ENCODE measurements around the gene P2RX6. TPM values are rescaled to one million over a fixed set of nuclear protein-coding genes. Genes with fewer than 3 reads are reported as not detected.
A peak's percentile ranks its signal among the peaks of the same experiment; 100 is the strongest.

P2RX6 gene
- total and polyA plus RNA-seq, 2 experiments from 2014 or later, result not detected

DNA sequence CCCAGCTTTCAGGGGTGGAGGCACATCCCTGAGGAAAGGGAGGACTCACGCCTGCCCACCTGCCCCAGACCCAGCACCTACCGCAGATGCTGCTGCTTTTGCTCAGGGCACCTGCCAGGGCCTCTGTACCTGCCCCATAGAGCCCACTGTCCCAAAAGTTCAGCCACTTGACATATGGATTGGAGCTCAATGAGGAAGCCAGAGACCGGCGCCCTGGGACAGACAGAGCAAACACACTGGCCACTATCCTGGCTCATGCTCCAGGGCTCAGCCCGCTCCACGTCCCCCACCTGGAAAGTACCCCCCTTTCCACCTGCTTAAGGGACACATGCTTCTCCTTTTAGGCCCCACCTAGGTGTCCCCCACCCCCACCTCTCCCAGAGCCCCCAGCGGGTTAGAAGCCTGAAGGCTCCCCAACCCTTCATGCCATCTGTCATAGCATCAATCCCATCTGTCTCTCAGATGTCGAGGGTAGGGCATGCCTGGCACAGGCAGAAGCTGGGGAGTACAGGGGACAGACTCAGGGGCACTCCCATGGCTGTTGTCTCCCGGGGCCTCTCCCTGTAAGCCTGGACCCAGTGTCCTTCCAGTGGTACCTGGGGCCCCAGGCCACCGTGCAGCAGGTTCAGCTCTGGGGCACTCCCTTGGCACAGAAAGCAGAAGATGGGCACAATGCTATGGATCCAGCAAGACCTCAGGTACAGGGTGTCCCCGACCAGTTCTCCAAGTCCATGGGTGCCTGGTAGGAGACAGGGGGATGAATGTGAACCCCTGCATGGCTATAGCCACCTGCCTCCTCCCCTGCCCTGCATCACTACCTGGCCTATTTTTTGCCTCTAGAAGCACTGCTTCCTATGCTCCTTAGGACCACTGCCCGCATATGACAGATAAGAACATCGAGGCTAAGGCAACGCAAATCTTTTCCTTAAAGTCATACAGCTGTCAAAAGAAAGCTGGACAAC lies 2.2 kb upstream of the P2RX6 start:
- no peaks in the 10 kb centered on the region for H3K79me2 ChIP-seq (replicated peaks; ENCODE audit: insufficient read depth)
- TF ChIP-seq JUNB (IDR thresholded peaks at IDR 0.05; ENCODE audit: unreplicated experiment), result no peak
- TF ChIP-seq, protein P1, sequence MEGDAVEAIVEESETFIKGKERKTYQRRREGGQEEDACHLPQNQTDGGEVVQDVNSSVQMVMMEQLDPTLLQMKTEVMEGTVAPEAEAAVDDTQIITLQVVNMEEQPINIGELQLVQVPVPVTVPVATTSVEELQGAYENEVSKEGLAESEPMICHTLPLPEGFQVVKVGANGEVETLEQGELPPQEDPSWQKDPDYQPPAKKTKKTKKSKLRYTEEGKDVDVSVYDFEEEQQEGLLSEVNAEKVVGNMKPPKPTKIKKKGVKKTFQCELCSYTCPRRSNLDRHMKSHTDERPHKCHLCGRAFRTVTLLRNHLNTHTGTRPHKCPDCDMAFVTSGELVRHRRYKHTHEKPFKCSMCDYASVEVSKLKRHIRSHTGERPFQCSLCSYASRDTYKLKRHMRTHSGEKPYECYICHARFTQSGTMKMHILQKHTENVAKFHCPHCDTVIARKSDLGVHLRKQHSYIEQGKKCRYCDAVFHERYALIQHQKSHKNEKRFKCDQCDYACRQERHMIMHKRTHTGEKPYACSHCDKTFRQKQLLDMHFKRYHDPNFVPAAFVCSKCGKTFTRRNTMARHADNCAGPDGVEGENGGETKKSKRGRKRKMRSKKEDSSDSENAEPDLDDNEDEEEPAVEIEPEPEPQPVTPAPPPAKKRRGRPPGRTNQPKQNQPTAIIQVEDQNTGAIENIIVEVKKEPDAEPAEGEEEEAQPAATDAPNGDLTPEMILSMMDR (conservative IDR thresholded peaks at IDR 0.05; ENCODE audit: low read depth in 2 of 2), result no peak
- TF ChIP-seq EZH2 (IDR thresholded peaks at IDR 0.05; ENCODE audit: low read depth, unreplicated experiment), result no peak
- TF ChIP-seq STAT1 (IDR thresholded peaks at IDR 0.05; ENCODE audit: unreplicated experiment), result no peak
- no peak for TF ChIP-seq NANOG (IDR thresholded peaks at IDR 0.05; ENCODE audit: borderline replicate concordance)
- no peak for TF ChIP-seq ZNF331 (CRISPR knock-in tag; IDR thresholded peaks at IDR 0.05; ENCODE audit: low read depth)
- no peak for TF ChIP-seq CREB1 (CRISPR knock-in tag; IDR thresholded peaks at IDR 0.05; ENCODE audit: low read depth)
- TF ChIP-seq POLR2AphosphoS5 (IDR thresholded peaks at IDR 0.05; ENCODE audit: low read depth), result no peak
- TF ChIP-seq, protein P2, sequence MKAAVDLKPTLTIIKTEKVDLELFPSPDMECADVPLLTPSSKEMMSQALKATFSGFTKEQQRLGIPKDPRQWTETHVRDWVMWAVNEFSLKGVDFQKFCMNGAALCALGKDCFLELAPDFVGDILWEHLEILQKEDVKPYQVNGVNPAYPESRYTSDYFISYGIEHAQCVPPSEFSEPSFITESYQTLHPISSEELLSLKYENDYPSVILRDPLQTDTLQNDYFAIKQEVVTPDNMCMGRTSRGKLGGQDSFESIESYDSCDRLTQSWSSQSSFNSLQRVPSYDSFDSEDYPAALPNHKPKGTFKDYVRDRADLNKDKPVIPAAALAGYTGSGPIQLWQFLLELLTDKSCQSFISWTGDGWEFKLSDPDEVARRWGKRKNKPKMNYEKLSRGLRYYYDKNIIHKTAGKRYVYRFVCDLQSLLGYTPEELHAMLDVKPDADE (IDR thresholded peaks at IDR 0.05), result no peak
- TF ChIP-seq ZNF114 (CRISPR knock-in tag; IDR thresholded peaks at IDR 0.05), result no peak
- TF ChIP-seq, protein P3, sequence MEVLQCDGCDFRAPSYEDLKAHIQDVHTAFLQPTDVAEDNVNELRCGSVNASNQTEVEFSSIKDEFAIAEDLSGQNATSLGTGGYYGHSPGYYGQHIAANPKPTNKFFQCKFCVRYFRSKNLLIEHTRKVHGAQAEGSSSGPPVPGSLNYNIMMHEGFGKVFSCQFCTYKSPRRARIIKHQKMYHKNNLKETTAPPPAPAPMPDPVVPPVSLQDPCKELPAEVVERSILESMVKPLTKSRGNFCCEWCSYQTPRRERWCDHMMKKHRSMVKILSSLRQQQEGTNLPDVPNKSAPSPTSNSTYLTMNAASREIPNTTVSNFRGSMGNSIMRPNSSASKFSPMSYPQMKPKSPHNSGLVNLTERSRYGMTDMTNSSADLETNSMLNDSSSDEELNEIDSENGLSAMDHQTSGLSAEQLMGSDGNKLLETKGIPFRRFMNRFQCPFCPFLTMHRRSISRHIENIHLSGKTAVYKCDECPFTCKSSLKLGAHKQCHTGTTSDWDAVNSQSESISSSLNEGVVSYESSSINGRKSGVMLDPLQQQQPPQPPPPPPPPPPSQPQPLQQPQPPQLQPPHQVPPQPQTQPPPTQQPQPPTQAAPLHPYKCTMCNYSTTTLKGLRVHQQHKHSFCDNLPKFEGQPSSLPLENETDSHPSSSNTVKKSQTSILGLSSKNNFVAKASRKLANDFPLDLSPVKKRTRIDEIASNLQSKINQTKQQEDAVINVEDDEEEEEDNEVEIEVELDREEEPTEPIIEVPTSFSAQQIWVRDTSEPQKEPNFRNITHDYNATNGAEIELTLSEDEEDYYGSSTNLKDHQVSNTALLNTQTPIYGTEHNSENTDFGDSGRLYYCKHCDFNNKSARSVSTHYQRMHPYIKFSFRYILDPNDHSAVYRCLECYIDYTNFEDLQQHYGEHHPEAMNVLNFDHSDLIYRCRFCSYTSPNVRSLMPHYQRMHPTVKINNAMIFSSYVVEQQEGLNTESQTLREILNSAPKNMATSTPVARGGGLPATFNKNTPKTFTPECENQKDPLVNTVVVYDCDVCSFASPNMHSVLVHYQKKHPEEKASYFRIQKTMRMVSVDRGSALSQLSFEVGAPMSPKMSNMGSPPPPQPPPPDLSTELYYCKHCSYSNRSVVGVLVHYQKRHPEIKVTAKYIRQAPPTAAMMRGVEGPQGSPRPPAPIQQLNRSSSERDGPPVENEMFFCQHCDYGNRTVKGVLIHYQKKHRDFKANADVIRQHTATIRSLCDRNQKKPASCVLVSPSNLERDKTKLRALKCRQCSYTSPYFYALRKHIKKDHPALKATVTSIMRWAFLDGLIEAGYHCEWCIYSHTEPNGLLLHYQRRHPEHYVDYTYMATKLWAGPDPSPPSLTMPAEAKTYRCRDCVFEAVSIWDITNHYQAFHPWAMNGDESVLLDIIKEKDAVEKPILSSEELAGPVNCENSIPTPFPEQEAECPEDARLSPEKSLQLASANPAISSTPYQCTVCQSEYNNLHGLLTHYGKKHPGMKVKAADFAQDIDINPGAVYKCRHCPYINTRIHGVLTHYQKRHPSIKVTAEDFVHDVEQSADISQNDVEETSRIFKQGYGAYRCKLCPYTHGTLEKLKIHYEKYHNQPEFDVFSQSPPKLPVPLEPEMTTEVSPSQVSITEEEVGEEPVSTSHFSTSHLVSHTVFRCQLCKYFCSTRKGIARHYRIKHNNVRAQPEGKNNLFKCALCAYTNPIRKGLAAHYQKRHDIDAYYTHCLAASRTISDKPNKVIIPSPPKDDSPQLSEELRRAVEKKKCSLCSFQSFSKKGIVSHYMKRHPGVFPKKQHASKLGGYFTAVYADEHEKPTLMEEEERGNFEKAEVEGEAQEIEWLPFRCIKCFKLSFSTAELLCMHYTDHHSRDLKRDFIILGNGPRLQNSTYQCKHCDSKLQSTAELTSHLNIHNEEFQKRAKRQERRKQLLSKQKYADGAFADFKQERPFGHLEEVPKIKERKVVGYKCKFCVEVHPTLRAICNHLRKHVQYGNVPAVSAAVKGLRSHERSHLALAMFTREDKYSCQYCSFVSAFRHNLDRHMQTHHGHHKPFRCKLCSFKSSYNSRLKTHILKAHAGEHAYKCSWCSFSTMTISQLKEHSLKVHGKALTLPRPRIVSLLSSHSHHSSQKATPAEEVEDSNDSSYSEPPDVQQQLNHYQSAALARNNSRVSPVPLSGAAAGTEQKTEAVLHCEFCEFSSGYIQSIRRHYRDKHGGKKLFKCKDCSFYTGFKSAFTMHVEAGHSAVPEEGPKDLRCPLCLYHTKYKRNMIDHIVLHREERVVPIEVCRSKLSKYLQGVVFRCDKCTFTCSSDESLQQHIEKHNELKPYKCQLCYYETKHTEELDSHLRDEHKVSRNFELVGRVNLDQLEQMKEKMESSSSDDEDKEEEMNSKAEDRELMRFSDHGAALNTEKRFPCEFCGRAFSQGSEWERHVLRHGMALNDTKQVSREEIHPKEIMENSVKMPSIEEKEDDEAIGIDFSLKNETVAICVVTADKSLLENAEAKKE (CRISPR knock-in tag; IDR thresholded peaks at IDR 0.05), result no peak
- TF ChIP-seq, protein P4, sequence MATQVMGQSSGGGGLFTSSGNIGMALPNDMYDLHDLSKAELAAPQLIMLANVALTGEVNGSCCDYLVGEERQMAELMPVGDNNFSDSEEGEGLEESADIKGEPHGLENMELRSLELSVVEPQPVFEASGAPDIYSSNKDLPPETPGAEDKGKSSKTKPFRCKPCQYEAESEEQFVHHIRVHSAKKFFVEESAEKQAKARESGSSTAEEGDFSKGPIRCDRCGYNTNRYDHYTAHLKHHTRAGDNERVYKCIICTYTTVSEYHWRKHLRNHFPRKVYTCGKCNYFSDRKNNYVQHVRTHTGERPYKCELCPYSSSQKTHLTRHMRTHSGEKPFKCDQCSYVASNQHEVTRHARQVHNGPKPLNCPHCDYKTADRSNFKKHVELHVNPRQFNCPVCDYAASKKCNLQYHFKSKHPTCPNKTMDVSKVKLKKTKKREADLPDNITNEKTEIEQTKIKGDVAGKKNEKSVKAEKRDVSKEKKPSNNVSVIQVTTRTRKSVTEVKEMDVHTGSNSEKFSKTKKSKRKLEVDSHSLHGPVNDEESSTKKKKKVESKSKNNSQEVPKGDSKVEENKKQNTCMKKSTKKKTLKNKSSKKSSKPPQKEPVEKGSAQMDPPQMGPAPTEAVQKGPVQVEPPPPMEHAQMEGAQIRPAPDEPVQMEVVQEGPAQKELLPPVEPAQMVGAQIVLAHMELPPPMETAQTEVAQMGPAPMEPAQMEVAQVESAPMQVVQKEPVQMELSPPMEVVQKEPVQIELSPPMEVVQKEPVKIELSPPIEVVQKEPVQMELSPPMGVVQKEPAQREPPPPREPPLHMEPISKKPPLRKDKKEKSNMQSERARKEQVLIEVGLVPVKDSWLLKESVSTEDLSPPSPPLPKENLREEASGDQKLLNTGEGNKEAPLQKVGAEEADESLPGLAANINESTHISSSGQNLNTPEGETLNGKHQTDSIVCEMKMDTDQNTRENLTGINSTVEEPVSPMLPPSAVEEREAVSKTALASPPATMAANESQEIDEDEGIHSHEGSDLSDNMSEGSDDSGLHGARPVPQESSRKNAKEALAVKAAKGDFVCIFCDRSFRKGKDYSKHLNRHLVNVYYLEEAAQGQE (IDR thresholded peaks at IDR 0.05; ENCODE audit: unreplicated experiment), result no peak
- no peak for TF ChIP-seq EZH2phosphoT487 (IDR thresholded peaks at IDR 0.05; ENCODE audit: unreplicated experiment)
- H3K27me3 Mint-ChIP-seq (ENCODE audit: insufficient read depth, low read depth, poor library complexity), result peaks cover 25% of the 10 kb centered on the region
- ATAC-seq (no peak), DNase-seq (ENCODE audit: low spot score) (no peak)
- H4K20me1 ChIP-seq (replicated peaks; ENCODE audit: insufficient read depth), result no peaks in the 10 kb centered on the region
- no peaks in the 10 kb centered on the region for H3K36me3 Mint-ChIP-seq (ENCODE audit: low read depth)
- no peak overlapping the region for H3K27ac ChIP-seq (ENCODE audit: low read depth)
- no peaks in the 10 kb centered on the region for H3K27me3 ChIP-seq (ENCODE audit: insufficient read depth)
- no peak overlapping the region for H3K27ac Mint-ChIP-seq
- peak overlapping the region; percentile 87 for H3K4me3 Mint-ChIP-seq
- peaks cover 18% of the 10 kb centered on the region for H3K4me1 ChIP-seq (ENCODE audit: insufficient read depth)
- no peak overlapping the region for H3K4me3 ChIP-seq
- no peaks in the 10 kb centered on the region for H3F3A ChIP-seq (replicated peaks; ENCODE audit: low read depth)
- no peaks in the 10 kb centered on the region for H3K9me3 Mint-ChIP-seq
- peak overlapping the region; percentile 91; the same call in 1 of the 2 replicates for H3K4me2 ChIP-seq
- H3K4me1 Mint-ChIP-seq, result peaks cover 43% of the 10 kb centered on the region
- no peaks in the 10 kb centered on the region for H3K36me3 ChIP-seq (ENCODE audit: insufficient read depth)
- H2AFZ ChIP-seq, result no peak overlapping the region
- H3K9me2 ChIP-seq (ENCODE audit: insufficient read depth), result no peaks in the 10 kb centered on the region
